HG03196 (cell line): ENCODE results near the gene SEBOX.

Source experiments
- ATAC-seq: cut with Tn5 transposase; IDR thresholded peaks from one replicate; pipeline ENCODE4 v1.9.1; 2021; ENCODE audit not compliant: unreplicated experiment

SEBOX gene, protein sequence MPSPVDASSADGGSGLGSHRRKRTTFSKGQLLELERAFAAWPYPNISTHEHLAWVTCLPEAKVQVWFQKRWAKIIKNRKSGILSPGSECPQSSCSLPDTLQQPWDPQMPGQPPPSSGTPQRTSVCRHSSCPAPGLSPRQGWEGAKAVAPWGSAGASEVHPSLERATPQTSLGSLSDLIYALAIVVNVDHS

DNA sequence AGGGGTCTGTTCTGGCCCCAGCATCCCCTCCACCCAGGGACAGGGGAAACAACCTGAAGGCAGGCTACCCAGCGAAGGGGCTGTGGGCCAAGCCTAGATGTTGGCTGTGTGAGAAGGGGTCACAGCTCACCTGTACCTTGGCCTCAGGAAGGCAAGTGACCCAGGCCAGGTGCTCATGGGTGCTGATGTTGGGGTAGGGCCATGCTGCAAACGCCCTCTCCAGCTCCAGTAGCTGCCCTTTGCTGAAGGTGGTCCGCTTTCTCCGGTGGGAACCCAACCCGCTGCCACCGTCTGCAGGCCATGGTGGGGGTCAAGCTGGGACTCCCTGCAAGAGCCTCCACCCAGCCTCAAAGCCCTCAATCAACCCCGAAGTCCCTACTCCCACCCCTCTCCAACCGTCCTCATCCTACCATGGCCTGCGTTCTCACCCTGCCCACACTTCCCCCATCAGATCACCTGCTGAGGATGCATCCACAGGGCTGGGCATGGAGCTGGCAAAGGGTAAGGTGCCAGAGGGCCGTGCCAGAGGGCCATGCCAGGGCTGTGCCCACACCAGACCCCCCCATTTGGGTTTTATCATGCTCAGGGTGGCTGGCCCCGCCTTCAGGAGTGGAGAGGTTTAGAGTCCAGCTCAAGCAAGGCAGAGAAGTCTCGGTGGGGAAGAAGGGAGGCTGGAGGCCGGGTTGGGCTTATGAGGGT is at the start of gene SEBOX:
TSS of gene SEBOX (minus strand) at position 535 of the 699 bp plus-strand sequence. CDS start at position 487, 48 bp downstream.
- no peak for ATAC-seq

DNA sequence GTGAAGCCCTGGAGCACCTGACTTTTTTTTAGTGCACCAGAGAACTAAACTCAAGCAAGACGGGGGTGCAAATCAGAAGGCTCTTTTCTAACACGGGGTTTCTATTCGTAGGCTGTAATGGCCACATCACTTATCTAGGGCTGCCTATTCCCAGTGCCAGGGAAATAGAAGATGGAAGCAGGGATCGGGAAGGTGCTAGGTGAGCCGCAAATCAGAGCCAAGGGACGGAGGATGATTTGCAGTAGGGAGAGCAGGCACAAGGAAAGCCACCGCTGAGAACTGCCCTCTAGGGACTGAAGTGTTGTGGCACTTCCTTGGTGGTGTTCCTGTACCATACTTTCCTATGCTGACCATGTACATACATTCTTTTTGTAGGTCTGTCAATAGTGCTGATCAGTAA is 48.8 kb upstream of the SEBOX start:
- no peak for ATAC-seq

DNA sequence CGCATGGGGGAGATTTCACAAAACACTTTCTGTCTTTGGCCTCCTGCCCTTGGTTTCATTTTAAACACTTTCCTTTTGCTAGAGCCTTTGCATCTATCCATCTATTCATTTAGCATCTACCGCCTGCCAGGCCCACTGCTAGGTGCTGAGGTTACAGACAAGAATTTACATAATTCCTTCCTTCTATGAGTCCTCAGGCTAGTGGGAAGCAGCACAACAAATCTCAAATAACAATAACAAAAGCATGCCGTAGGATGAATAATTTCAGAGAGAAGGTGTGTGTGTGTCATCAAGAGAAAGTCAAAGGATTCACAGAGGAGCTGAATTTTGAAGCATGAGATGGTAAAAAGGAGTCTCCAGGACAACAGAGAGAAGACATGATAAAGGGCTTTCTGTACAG is 47.1 kb upstream of the SEBOX start:
- ATAC-seq, result no peak

DNA sequence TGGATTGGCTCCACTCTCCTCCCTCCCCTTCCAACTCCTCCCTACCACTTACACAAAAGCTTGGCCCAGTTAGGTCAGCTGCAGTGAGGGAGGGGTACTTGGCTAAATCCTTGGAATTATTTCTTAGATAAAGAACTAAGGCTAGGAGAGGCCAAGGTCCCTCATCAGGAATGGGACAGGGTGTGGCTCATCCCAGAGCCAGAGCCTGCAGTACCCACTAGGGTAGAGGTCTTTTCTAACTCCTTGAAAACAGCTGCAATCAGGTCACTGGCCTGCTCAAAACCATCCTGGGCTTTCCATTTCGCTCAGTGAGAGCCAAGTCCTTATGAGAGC is 42.9 kb upstream of the SEBOX start:
- no peak for ATAC-seq

DNA sequence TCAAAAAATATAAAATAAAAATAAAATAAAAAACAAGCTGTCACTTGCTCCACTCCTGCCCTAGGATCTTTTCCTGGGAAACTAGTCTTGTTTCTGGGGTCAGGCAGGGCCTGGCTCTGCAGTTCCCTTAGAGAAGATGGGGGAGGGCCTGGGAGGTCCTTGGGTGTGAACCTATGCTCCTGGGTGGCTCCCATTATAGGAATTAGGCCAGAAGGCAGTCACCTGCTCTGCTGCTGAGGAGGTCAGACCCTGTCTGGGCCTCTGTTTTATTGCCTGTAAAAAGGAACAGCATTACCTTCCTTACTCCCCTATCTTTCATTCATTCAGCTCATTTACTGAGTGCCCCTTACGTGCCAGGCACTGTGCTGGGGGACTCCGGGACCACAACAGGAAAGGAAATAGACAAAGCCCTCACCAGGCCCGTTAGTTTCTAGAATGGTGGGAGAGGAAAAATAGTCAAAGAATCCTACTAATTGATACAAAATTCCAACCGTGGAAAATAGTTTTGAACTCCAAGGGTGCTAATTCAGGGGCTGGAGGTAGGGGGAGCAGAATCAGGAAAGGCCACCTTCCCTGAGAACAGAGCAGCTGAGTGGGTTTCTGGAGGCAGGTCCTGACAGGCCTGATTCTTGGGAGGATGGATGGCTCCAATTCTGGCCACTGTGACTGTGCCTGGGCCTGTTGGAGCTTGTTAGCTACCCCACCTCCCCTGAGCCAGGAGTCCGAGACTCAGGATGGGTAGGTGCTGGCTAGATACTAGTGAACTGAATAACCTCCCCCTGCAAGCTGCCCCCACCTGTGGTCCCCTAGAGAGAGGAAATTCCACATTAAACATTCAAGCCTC is 42.4 kb upstream of the SEBOX start:
- ATAC-seq, result no peak

DNA sequence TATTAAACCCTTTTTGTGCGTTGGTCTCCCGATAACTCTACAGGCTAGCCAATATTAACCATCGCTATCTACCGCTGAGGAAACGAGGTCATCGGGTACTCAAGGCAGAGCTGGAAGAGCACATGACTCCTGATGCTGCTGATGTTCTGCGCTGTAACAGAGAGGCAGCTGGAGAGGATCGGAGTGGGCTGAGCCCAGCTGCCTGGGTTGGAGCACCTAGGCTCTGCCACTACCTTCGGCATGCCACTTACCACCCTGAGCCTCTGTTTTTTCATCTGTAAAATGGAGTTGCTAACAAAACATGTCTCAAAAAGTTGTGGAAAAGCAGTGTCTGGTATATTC is 41.4 kb upstream of the SEBOX start:
- ATAC-seq, result no peak

DNA sequence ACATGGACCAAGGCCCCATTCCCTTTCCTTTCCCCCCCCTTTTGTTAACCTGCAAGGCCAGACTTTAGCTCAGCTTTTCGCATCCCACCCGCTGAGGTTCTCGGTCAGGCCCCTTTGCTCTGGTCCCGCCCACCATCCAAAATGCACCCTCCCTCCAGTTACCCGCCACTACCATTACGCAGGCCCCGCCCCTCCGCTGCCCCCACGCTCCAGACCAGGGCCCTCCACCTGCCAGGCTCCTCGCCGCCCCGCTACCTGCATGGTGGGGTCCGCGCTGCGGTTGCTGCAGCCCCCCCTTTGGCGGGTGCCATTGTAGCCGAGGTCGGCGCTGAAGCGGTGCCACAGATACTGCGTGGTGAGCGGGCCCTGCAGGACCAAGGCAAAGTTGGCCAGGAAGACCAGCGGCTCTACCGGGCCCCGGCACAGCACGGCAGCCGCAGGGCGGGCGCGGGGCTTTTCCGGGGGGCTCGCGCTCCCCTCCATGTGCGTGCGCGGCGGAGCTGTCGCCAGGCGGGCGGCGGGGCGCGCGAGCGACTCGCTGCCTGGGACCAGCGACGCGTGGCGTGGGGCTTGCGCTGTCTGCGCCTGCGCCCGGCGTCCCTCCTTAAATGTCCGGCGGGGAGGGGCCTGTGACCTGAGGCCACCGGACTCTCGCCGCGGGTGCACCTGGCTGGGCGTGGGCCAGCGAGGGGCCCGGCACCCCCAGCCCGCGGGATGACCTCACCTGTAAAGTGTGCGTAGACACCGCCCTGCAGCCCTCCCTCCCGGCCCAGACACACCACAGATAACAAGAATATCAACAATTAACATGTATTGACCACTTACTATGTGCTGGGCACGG is 40.9 kb upstream of the SEBOX start, which contains the start of gene SLC46A1:
TSS of gene SLC46A1 (minus strand) at position 581 of the 841 bp plus-strand sequence. CDS start at position 483, 98 bp downstream.
- peak; percentile 46 for ATAC-seq

DNA sequence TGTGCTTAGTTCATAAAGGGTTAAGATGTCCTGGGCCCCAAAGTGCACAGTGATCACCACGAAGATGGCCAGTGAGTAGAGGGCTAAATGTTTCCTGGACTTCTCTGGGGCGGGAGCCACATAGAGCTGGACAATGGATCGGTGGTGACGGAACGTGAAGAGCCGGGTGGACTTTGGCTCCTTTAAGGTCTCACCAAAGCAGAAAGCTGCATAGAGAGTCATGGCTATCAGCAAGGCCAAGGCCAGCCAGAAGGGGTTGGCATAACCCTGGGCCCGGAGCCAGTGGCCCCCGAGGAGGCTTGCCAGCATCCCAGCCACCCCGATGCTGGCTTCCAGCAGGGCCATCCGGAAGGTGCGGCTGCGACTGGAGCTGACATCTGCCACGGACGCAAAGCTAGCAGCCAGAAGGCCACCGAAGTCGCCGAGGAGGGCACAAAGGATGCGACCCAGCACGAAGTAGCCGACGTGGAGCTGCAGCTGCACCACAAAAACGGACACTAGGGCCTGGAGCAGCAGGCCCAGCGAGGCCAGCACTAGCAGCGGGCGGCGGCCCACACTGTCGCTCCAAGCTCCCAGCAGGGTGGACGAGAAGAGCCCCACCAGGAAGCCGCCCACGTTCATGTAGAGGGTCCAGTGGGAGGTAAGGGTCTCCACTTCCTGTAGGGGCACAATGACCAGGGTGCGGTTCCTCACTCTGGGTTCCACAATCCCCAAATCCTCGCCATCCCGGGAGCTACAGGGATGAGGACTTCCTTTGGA is 40.0 kb upstream of the SEBOX start:
- ATAC-seq, result no peak

DNA sequence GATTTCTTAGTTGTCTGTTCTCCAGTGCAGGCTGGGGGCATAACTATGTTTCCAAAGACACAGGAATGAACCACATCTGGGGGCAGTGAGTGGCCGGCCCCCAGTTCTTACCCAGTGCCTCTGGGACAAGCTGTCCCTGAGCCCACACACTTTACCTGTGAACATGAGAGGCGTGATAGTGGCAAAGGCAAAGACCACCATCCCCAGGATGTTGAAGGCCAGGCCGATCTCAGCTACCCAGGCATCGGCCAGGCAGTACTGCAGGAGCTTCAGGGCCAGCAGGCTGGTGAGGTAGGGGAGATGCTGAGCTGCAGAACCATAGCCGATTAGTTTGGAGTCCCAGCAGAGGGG is 39.4 kb upstream of the SEBOX start:
- no peak for ATAC-seq

DNA sequence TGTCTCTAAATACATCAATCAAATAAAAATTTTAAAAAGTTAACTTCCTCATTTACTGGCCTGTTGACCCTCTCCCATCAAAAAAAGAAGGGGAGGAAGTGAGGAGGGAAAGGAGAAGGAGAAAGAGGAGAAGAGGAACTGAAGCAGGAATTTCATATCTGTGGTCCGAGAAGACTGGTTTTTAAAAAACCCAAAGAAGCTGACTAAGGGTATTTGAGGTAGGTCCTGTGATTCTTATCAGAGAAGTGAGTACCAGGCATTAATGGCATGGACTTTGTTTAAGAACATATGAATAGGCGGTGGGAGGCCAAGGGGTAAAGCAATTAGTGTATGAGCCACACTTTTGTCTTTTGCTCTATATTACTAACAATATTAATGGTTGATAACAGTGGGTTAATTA is 39.0 kb upstream of the SEBOX start:
- ATAC-seq, result no peak

DNA sequence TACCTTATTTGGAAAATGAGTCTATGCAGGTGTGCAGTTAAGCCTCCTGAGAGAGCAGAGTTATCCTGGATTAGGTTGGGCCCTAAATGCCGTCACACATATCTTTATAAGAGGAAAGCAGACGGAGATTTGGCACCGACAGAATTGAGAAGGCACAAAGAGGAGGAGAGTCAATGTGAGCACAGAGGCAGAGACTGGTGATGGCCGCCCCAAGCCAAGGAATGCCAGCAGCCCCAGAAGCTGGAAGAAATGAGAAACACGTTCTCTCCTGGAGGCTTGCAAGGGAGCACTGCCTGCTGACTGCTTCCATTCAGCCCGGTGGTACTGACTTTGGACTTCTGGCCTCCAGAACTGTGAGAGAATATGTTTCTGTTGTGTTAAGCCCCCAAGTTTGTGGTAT is 37.8 kb upstream of the SEBOX start:
- no peak for ATAC-seq

DNA sequence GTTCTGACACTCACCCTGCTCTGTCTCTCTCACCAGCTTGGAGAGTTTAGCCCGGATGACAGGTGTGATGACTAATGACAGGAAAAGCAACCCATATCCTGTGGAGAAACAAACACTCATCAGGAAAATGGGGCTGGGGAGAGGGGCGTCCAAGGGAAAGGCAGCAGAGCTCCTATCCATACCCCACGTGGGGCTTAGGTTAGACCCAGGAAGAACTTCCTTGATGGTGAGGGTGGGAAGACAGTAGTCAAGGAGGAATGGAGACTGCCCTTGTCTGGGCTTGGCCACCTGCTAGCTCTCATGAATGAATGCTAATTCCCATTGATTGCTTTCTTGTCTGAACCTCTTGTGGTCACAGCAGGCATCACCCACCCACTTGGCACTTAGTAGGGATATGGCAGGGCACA is 37.2 kb upstream of the SEBOX start:
- ATAC-seq, result no peak

DNA sequence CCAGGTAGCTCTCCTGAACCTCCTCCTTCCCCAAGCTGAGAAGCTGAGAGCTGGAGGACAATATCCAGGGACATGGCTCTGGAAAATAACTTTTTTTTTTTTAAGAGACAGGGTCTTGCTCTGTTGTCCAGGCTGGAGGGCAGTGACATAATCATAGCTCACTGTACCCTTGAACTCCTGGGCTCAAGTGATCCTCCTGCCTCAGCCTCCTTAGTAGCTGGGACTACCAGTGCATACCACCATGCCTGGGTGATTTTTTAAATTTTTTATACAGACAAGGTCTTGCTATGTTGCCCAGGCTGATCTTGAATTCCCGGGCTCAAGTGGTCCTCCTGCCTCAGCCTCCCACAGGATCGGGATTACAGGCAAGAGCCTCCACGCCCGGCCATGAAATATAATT is 34.8 kb upstream of the SEBOX start:
- no peak for ATAC-seq

DNA sequence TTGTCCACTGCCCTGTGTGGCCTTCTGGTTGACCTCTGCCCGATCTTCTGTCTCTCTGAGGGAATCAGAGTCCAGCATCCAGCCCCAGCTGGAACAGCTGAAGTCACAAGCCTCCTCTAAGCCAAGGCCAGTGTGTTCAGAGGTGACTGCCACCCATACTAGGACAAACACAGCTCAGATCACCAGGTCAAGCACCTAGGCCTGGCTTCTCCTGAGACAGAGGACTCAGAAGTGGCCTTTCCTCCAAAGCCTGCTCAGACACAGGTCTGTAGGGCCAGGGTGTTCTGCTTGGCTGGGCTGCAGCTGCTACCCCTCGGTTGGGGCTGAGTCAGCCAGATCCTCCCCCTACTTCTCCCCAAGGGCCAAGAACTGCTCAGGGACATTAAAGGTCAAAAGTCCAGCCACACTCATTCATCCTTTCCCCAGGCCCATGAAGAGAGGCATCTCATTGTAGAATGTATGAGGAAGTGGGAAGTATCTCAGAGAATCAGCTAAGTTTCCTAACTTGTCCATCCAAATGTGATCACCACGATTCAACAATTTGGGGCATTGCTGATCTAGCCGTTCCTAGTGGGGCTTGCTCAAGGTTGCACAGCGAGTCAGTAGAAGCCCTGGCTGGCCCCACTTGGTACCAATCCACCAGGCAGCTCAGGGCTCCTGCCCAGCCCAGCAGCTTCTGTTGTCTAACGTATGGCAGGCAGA is 33.4 kb upstream of the SEBOX start:
- ATAC-seq, result no peak

DNA sequence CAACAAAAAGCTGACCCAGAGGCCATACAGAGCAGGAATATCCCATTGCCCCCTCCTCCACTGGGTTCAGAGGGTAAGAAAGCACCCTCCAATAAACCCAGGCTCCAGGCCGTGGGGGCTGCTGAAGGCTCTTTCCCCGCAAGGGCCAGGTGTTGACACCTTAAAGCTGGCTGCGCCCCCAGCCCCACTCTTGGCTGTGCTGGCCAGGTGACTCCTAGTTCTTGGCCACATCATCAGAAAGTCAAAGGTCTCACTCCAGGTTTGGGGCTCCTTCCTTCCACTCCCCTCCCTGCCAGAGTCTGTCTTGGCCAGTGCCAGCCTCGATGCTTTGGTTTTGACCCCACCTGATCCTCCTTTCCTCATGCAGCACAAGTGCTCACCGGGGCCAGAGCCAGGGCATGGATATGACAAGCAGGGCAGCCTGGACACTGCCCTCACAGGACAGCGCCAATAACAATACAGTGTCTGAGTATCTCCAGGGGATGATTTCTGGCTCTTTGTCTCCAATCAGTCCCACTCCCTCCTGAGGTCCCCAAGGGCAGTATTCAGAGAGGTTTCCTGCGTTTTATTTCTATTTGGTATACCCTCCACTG is 32.8 kb upstream of the SEBOX start:
- no peak for ATAC-seq

DNA sequence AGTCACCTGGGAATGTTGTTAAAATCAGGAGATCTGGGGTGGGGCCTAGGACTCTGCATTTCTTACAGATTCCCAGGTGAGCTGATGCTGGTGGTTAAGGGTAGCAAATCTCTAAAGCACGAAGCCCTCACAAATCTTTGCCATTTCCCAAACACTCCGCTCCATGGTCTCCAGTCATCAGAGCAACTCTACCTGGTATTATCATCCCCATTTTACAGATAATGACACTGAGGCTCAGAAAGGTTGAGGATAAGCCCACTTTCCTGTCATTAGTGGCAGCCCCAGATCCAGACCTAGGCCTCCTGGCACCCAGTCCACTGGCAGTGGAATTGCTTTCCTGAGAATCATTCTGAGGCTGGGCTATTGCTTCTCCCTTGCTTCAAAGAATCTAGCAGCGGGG is 32.3 kb upstream of the SEBOX start:
- no peak for ATAC-seq

DNA sequence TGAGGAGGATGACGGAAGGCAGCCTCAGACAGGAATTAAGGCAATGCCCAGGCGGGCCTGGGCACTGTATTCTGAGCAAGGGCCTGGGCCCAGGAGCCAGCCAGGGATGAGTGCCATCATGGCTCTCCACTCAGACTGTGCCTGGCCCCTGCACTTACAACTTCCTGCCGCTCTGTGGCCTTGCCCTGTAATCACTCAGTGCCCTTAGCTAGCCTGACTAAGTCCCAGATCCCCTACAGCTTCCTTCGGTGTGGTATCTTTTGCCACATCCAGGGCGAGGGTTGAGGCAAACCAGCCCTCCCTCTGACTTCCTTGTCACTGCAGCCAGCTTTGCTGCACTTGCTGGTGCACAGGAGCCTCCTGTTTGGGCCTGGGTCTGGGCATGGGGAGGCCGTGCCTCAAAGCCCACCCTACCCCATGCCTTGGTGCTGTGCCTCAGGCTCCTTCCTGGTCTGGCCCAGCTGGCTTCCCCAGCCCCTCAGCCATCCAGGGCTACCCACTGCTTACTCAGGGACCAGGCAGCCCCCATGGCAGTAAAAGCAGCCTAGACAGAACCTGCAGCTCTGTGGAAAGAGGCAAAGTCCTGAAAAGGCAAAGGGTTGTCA is 31.7 kb upstream of the SEBOX start:
- no peak for ATAC-seq

DNA sequence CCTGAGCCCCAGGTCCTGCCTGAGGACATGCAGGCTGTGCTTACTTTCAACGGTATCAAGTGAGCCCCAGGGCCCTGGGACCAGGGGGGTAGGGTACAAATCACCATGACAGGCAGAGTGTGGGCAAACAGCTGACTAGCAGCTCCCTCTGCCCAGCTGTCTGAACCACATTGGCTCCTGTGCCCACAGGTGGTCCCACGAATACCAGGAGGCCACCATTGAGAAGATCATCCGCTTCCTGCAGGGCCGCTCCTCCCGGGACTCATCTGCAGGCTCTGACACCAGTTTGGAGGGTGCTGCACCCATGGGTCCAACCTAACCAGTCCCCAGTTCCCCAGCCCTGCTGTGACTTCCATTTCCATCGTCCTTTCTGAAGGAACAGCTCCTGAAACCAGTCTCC is 31.0 kb upstream of the SEBOX start:
- ATAC-seq, result no peak

DNA sequence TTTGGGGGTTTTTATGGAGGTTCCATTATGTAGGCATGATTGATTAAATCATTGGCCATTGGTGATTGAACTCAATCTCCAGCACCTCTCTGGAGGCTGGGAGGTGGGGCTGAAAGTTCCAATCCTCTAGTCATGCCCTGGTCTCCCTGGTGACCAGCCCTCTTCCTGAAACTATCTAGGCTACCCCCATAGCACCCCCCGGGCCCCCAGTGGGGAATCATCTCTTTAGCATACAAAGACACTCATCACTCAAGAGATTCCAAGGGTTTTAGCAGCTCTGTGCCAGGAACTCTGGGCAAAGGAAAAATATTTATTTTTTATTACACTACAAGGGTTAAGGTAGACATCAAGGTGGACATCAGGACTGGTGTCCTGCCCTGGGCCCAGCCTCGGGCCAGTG is 30.4 kb upstream of the SEBOX start:
- no peak for ATAC-seq
